SHP77 treated with DMSO at 0.1 percent for 48 hours (cell line): ENCODE results near the gene COX19.
"Not testable (repeated sequence)": the region's sequence is repeated elsewhere in the genome, so short reads cannot be mapped to it uniquely, and the experiment has no call there.

Source experiments
- DNase-seq: peaks from one replicate; lab custom pipeline; 2025; lab: John Stamatoyannopoulos, UW

Gene COX19

DNA sequence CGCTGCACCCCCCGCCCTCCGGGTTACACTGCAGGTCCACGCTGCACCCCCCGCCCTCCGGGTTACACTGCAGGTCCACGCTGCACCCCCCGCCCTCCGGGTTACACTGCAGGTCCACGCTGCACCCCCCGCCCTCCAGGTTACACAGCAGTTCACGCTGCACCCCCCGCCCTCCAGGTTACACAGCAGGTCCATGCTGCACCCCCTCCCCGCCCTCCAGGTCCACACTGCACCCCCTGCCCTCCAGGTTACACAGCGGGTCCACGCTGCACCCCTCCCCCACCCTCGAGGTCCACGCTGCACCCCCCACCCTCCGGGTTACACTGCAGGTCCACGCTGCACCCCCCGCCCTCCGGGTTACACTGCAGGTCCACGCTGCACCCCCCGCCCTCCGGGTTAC lies 51.3 kb downstream of the COX19 start:
- DNase-seq, result not testable (repeated sequence)

GRCh38 chr7:923108-924041 lies 52.0 kb downstream of the COX19 start:
- no peak for DNase-seq

- DNase-seq, result no peak
Measured at GRCh38 chr7:922334-923107, 52.8 kb downstream of the COX19 start.

DNA sequence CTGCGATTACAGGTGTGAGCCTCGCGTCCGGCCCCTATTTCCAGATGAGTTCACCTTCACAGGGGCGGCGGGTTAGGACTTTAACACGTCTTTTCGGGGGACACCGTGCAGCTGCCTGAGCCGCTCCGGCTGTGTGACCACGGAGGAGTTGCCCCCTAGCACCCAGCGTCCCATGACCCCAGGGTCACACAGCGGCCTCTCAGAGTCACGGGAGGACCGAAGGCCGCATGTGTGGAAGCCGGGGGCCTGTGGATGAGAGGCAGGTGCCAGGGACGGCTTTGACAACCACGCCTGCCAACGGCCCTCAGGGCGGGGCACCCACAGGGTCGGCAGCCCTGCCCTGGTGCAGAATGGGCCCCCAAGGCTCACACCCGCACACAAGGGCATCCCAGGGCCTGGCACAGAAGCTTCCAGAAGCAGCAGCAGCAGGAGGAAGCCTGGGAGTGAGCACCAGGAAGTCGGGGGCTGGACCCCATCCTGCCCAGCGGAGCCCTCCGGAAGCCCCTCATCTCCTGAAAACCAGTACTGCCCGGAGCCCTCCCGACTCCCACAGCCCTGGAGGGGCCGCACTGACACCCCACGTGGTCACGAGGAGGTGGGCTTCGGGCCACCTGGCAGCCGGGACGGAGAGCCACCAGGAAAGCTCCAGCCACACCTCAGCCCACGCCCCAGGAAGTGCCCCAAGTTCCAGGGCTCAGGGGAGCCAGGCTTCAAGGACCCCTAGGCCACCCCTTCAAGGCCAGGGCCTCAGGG lies 53.6 kb downstream of the COX19 start:
- no peak for DNase-seq

DNA sequence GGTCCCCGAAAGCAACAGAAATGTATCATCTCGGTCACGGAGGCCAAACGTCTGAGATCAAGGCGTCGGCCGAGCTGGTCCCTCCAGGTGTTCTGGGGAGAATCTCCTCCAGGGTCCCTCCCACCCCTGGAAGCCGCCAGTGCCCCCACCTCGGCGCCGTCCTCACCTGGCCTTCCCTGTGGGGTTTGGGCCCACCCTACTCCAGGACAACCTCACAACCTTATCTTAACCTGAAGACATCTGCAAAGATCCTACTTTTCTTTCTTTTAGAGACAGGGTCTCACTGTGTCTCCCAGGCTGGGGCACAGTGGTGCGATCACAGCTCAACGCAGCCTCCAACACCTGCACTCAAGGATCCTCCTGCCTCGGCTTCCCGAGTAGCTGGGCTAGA lies 54.3 kb downstream of the COX19 start:
- no peak for DNase-seq

DNA sequence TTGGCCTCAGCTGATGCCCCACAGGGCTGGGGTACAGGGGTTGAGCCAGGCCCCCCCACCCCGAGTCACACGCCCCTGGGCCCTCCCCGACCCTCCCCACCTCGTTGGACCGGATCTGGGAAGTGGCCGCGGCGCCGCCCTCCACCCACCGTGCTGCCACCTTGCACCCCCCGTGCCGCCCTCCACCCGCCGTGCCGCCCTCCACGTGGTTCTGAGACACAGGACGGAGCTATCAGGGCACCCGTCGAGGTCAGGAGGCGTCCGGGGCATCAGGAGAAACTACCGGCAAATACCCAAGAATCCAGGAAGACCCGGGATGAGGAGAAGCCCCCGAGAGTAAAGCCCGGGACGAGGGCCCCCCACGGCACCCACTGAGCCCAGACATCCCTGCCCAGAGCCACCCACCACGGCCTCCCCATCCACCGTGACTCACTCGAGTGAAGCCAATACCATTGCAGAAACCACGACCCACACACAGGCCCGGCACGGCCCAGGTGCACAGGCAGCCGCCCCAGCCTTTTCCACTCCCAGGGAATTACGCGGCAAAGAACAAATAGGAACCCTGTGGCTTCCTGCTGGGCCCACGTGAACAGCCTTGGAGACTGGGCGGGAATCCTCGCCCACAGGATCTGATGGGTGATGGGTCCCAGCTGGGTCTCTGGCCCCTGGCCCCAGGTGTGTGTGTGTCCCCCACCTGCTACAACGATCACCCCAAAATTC lies 54.8 kb downstream of the COX19 start:
- DNase-seq, result no peak

- no peak for DNase-seq
Measured at GRCh38 chr7:919924-920341, 55.4 kb downstream of the COX19 start.

DNA sequence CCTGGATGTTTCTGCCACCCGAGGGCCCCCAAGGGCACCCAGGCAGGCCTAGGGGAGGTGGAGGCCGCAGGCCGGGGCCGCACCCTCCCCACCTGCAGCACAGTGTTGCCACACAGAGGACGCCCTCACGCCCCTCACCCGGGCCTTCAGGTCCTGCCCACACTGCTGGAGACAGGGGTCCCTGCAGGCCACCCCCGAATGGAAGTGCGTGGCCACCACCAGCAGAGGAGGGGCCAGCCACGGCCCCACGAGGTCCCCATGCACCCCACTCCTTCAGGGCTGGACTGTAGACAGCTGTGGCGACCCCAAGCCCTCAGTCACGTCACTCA lies 56.3 kb downstream of the COX19 start:
- no peak for DNase-seq

GRCh38 chr7:918441-919113 lies 56.8 kb downstream of the COX19 start:
- DNase-seq, result no peak

GRCh38 chr7:918118-918425 lies 57.3 kb downstream of the COX19 start:
- no peak for DNase-seq

DNA sequence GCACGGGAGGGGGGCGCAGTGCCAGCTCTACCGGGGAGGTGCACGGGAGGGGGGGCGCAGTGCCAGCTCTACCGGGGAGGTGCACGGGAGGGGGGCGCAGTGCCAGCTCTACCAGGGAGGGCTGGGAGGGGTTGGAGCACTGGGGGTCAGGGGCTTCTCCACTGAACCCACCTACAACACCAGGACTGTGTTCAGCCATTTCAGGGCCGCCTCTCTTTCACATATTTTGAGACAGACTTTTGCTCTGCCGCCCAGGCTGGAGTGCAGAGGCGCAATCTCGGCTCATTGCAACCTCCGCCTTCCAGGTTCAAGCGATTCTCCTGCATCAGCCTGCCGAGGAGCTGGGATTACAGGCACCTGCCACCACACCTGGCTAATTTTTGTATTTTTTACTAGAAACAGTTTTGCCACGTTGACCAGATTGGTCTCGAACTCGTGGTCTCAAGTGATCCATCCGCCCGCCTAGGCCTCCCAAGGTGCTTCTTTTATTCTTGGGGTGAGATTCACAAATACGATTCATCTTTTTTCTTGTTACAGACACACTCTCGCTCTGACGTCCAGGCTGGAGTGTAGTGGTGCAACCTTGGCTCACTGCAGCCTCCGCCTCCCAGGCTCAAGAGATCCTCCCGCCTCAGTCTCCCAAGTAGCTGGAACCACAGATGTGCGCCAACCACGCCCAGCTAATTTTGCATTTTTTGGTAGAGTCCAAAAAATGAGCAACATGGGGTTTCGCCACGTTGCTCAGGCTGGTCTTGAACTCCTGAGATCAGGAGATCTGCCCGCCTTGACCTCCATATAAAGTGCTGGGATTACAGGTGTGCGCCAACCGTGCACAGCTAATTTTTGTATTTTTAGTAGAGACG lies 57.9 kb downstream of the COX19 start:
- DNase-seq, result no peak

DNA sequence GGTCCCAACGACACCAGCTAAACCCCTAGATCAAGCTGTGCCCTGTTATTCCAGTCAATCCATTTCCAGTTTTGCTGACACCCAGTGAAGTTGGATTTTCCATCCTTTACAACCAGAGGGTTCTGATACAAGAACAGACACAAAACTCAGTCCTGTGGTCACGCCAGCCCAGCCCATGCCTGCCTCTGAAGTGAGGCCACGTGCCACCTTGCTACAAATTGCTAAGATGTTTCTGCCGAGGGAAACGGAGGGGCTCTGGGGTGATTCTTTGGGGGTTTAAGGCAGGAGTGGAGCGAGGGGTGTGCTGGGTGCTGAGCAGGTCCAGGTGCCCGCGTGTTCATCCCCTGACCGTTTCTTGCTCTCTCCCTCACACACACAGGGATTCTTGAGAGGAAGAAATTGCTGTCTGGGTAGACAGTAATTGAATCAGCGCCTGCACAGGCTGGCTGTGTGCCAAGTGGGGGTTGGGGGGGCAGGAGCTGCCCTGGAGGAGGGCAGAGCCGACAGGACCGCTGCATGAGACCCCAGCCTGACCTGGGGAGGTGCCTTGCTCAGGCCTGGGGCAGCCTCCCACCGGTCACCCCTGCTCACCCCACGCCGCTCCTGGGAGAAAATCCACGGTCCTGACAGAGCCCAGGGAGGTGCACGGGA lies 58.9 kb downstream of the COX19 start:
- no peak for DNase-seq
